Stimulated activated CD4-positive, alpha-beta T cell treated with anti-CD3 and anti-CD28 coated beads, TNF-alpha, amount 100 ng/mL, for 48 hours (primary cell): ENCODE results near the gene UQCC2.

Source experiments
- DNase-seq, 3 donors: peaks; one replicate each; pipeline ENCODE4 v3.0.0-alpha.2; 2020; ENCODE audit warnings: low read depth in 3 of 3

UQCC2 gene

DNA sequence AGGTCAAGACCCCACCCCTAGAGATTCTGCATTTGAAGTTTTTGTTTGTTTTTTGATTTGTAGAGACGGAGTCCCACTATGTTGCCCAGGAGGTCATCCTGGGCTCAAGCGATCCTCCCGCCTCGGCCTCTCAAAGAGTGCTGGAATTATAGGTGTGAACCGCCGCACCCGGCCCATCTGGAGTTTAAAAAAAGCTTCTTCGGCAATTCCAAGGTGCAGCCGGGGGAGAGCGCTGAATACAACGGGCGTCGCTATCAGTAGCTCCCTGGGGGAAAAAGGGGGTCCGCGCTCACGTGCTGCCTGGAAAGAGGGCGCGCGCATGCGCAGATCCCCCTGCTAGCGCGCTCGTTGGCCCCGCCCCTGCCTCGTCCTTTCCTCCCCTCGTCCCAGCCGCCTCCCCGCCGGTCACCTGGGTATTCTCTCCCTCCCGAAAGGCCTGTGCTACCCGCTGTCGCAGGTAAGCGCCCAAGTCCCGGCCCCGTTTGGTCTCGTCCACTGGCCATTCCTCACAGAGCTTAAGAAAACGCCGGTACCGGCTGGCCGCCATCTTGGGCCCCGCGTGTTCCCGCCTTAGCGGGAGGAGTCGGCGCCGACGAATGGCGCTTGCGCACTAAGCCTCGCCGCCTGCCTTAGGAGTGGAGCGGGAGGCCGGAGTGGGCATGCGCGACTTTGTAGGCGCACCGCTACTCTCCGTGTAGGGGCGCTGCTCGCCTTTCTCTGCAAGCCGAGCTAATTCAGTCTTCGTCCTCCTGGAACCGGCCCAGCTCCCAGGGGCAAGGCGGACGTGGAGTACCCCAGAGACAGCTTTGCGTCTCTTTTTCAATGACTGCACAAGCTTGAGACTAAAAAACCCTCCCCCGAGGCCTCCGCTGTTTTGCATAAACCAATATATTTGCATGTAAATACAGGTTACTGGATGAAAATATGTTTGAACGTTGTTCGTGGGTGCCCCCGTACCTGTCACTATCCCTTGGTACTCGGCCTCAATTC is at the start of gene UQCC2:
Gene UQCC2, minus strand, starts transcription at position 561 of the 990 bp plus-strand sequence. Its CDS starts 14 bp downstream, at position 547.
- peak; percentile 91 to 96 (median 95) for DNase-seq

DNA sequence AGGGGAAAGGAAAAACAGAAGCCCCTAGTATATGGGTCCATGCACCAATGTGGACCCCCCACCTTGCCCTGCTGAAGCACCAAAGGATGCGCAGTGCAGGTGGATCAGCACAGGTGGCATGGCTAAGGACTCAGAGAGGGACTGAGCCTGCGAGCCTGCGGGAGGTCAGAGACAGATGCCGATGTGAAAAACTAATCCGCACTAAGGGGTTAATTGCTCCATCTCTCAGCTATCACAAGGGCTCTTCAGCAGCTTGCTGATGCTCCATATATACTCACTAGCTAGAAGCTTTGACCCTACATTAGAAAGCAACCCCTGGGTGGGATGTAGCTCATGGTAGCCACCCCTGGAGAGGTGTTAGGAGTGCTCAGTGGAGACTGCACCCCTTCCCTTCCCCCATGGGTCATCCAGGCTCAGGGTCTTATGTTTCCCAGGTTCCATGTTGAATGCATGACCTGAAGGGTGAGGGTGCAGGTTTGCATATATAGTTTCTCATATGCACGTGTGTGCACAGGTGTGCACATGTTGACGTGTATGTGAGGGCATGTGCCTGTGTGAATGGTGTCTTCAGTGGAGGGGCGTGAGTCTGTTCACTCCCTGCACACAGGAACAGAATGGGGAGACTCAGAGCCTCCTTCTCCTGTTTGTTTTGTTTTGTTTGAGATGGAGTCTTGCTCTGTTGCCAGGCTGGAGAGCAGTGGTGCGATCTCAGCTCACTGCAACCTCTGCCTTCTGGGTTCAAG is 48.6 kb upstream of the UQCC2 start:
- DNase-seq, result no peak

DNA sequence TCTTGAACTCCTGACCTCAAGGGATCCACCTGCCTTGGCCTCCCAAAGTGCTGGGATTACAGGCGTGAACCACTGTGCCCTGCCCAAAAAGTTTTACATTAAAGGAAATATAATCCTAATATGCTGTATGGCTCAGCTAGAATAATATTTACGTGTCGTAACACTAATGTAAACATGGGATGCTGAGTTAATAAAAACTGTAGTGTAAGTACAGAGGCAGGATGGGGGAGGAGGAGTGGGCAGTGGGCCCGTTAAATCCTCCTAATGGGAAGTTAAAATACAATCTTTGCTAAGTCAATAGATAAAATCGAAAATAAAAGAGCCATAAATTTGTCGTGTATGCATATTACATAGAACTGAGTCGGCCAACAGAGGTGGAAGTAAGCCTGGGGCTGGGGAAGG is 47.3 kb upstream of the UQCC2 start:
- no peak for DNase-seq

DNA sequence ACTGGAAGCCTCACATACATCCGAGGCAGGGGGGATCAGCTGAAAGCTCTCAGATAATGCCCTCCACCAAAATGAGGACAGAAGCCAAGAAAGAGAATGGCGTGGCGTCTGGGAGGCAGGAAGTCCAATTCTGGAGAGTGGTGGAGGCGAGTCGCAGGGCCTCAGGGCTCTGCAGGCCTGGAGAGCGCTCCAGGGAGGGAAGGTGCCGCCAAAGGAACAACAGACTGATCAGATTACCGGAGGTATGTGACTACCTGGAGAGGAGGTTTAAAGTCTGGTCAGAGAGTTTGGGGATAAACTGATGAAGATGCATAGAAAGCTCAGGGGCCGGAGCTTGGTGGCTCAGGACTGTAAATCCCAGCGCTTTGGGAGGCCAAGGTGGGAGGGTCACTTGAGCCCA is 46.4 kb upstream of the UQCC2 start:
- DNase-seq, result no peak

DNA sequence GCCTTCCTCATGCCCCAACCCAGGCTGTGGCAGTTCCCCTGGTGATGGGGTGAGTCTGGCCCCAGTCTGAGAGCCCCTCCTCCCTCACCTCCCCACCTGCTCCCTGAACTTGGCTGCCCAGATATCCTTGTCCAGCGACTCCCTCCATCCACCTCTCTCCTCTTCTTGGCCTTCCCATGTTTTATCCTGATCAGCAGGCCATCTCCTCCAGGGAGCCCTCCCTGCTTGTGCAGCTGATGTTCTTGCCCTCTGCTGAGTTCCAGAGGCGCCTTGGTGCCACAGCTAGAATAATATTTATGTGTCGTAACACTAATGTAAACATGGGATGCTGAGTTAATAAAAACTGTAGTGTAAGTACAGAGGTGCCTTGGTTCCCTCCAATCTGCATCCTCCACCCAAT is 45.6 kb upstream of the UQCC2 start:
- DNase-seq, result no peak

DNA sequence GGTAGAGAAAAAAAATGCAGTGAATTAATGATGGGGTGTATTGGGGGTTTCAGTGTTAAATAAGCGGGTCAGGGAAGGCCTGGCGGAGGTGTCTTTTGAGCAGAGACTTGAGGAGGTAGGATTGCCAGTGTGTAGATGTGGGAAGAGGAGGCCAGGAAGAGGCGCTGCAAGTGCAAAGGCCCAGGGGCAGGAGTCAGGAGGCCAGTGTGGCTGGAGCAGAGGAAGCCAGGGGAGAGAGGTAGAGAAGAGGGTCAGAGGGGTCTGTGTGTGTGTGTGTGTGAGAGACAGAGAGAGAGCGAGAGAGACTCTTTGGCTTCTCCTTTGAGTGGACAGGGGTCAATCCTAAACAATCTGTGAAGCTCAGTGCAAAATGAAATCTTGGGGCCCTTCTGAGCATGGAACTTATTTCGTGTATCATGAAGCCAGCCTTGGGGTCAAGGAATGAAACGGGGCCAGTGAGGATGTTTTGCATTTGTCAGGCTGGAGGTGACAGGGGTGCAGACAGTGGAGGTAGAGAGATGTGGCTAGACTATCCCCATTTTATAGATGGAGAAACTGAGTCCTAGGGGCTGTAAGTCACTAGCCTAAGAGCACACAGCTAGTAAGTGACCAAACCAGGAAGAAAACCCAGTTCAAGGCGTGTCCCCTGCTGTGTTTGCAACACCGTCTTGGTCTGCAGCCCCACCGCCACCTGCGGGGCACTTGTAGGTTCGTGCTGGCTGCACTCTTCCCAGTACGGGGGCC is 44.9 kb upstream of the UQCC2 start:
- no peak for DNase-seq

DNA sequence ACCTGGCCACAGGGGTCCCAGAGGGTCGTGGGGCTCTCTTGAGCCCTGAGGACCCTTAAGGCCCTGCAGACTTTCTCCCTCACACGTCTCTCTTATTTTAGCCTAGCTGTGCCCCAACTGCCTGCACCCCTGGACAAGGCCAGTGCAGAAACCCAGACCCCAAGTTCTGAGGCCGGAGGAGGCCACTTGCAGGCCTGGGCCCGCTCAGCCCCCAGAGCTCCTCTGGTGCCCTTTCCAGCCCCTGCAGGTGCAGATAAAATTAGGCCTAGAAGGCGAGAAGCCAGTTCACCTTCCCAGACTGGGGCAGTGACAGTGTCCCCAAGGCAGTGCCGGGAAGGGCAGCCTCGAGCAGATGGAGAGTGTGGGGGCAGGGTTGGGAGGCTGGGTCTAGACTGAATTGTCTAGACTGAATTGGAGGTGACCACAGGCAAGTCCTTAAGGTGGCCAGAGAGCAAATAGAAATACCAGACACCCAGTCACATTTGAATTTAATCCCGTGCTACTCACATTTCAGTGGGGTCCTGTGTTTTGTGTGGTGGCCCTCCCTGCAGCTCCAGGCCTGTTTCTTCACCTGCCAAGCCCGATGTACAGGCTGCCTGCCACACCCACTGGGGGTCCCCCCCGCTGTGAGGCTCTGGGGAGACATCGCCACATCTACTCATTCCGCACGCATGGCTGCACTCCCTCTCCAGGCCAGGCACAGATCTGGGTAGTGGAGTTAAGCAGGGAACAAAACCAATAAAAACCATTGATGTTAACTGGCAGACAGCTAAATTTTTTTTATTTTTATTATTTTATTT is 43.8 kb upstream of the UQCC2 start:
- DNase-seq, result no peak

DNA sequence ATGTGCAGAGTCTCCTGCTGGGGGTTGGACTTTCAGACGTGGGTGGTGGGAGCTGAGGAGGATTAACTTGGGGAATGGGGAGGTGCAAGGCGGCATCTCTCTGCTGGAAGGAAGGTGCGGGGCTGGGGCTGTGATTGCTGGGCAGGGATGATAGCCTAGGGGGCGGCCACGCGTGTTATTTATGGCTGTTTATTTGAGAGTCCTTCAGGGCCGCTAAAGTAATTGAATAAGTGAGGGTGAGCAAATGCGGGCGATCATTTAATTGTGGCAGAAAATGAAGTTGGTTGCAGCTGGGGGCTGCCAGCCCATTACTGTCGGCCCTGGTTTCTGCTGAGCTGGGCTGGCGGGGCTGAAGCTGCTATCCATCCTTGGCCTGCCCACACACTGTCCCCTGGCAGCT is 42.7 kb upstream of the UQCC2 start:
- no peak for DNase-seq

DNA sequence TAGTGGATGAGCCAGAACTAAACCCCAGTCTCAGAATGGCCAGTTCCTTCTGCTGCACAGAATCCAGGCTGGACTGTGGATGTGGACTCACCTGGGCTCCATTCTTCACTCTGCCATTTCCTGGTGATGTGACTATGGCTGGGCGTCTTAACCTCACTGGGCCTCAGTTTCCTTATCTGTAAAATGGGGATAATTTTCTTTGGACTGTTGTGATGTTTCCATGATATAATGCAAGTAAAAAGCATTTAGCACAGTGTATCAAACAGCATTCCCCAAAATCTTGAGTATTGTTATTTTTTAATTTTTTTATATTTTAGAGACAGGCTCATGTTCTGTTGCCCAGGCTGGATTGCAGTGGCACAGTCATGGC is 41.1 kb upstream of the UQCC2 start:
- no peak for DNase-seq

DNA sequence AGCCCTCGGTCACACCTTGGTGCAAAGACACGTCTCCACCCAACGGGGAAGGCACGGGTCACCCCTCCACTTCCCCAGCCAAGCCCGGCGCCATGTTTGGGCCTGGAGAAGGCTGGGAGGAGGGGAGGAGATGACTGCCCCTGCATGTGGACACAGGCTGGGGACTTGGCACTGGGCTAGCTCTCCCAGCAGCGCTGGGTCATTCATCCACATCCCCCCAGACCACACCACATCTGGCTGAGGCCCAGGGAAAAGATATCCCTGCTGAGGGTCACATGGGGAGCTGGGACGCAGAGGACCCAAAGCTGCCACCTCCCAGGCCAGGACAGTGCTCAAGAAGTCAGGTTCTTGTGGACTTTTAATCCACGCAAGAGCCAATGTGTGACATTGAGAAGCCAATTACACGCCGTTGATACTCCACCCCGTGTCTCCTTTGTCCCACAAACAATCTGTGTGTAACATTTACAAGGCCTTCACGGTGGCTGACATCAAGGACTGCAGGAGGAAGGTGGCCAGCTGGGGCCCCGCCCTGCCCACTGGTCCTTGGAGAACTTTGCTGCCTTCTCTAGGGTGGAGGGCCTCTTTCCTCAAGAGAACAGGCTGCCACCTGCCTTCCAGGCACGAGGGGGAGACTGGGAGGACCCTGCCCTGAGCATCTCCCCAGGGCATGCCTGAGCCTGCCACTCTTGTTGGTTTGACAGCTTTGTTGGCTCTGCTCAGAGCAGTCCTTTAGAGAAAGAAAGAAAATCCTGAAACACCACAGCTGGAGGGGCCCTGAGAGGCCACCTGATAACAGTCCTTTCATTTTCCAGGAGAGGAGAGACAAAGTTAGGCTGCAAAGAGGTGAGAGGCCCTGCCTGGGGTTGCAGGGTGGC is 40.5 kb upstream of the UQCC2 start:
- DNase-seq, result no peak

DNA sequence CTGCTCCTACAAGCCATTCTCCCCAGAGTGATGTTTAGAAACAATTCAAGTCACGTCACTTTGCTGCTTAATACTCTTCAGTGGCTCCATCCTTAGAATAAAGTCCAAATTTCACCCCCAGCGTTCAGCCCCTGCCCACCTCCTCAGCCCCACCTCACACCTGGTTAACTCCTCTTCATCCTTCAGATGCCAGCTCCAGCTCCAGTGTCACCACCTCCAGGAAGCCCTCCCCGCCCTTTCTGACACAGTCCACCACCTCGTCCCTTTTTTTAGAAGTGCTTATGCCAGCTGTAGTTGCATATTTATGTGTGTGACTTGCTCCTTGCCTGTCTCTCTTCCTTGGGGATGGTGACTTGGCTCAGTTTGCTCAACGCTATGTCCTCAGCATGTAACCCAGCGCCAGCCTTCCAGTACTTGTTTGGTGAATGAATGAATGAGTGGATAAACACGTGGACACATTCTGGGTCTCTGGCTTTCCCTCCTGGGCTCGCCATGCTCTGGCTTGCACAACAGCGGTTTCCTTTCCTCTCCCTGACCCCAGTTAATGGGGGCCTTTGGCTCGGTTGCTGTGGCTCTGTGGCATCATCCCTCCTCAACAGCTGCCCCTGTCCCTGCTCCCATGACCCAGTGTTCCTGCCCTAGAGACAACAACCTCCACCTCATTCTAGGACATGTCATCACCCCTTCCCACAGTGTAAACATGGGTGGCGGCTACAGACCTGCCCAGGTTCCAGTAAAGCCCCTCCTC is 38.9 kb upstream of the UQCC2 start:
- no peak for DNase-seq

DNA sequence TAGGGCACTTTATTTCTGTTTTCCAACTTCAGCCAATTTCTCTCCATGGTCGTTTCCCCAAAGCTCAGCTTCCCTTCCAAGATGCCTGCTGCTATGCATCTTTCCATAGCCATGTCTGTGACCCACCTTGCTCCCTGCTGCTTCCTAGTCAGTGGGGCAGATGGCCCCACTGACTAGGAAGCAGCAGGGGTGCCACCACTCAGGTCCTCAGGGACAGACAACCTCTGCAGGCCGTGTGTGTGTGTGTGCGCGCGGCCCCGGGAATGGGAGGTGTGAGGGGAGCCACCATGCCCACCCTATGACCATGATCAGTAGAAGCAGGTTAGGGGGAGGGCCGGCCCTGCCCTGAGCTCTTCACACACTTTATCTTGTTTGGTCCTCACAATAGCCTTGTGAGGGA is 37.9 kb upstream of the UQCC2 start:
- no peak for DNase-seq

DNA sequence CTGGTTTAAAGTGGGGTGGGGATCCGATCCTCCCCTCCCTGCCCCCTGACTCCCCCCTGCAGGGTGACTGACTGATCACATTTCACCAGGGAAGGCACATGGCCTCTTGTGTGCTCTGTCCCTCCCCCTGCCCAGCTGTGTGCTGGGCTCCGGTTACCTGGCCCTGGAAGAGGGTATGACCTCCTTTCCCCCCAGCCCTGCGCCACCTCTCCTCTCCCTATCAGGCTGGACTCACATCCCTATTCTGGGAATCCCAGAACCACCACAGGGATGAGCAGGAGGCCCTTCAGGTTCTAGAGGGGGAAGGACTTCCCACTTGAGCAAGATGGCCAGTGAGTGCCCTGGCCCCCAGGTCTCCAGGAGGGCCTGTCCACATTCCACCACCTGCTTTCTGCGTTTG is 37.3 kb upstream of the UQCC2 start:
- DNase-seq, result no peak

DNA sequence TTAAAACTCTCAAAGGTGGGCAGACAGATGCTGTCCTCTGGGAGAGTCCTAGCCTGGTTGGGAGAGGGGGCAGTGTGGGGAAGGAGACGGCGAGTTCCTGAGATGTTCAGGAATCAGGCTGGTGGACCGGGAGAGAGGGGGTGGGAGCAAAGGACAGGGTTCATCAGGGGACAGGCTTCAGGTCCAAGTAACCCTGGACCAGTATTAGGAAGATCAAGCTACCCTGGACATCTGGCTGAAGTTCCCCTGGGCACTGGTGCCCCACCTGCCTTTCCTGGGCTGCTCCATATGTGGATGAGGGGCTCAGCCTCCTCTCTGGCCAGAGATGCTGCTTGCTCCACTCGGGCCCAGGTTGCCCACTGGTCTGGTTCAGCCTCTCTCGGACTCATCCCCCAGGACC is 36.3 kb upstream of the UQCC2 start:
- DNase-seq, result no peak

DNA sequence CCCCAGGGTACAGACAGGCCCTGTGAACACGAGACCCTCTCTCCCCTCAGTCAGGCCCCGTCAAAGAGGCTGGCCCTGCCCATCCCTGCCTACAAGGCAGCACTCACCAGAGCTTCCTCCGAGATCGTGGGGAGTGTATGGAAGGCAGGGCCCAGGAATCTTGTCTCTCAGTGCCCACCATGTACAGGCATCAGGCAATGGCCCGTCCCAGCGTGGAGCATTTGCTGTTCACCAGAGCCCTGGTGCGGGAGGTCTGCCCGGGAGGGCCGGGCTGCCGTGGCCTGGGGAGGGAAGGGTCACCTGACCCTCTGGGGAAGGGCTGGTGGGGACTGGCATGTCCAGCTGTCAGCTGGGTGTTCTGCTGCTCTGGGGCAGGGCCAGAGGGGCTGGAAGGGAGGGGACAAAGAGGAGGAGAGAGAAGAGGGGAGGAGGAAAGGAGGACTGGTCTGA is 35.2 kb upstream of the UQCC2 start, which contains the start of gene IP6K3:
Gene IP6K3, minus strand, starts transcription at position 255 of the 450 bp plus-strand sequence. CDS start 11,429 bp downstream, outside the sequence.
- no peak for DNase-seq

DNA sequence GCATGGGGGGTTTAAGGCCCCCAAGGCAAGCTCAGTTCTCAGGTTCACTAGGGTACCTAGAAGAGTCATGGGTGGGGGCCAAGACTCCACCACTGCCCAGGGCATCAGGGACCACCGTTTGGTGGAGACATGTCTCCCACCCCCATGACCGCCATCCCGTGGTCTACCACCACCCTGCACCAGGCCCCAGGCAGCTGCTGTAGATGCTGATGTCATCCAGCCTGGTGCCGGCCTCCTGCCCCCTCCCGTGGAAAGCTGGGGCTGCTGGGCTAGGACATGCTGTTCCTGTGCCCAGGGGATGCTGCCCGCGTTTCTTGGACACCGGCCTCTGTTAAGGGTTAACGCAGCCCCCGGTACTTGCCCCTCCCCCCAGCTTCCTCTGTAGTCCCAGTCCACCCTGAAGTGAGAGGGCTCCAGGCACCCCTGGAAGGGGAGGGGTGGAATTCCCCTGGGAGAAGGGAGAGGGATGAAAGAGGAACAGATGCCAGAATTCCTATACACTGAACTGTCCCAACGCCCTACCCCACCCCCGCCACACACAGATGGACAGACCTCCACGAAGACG is 34.6 kb upstream of the UQCC2 start:
- DNase-seq, result no peak

DNA sequence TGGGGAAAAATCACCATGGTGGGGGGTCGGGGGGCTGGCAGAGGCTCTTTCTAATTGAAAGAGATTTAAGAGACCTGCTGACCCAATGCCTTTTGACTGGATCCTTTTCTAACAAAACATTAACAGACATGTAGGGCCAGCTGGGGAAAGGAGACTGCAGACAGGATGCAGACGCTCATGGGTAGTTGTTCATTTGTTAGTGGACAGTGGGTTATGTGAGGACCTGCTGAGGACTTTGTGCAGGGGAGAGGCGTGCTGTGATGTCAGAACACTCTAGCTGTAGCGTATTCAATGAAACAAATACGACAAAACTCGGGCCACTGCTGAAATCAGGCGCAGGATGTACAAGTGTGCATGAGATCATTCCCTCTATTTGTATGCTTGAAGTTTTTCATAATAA is 34.0 kb upstream of the UQCC2 start:
- DNase-seq, result no peak

DNA sequence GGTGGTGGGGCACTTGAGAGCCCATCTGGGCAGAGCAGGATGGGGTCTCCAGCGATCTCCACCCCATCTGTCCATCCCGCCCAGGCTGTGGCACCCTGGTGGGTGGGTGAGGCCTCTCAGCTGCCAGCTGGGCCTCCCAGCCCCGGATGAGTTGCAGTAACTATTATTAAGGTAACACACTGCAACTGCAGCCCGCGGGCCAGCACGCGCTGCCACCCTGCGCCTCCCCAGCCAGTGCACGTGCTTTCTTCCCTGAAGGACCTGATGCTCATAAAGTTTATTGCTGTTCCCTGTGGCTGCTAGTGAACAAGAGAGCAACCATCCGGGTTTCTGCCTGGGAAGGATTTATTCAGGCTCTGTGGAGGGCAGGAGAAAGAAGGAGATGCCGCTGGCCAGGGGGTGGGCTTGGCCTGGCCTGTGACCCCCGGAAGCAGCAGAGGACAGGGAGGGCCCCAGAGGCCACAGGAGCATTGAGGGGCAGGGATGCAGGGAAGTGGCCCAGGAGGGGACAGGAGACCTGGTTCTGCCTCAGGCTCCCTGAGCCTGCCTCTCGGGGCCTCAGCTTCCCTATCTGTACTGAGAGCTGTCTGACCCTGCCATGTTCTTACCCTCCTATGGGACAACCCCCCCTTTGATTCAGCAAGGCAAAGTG is 33.5 kb upstream of the UQCC2 start:
- DNase-seq, result no peak
